ENCODE measurements around the gene ROR1.

DNA sequence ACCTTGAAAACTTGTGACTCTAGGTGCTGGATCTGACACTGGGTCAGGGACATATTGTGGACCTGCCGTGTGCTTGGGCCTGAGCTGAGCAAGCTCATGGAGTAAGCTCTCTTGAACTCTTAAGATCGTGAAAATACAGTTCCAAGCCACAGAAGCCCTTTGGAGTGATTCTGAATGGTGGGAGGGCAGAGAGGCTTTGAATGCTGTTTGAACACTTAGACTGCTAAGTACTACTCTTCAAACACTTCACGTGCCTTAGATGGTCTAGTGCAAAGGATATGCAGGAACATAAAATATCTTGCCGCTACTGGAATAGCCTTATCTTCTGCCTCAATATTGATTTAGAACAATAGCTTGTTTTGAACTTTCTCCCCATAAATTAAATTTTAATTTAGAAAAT lies 21.6 kb downstream of the ROR1 start:
- TF ChIP-seq, protein P1, sequence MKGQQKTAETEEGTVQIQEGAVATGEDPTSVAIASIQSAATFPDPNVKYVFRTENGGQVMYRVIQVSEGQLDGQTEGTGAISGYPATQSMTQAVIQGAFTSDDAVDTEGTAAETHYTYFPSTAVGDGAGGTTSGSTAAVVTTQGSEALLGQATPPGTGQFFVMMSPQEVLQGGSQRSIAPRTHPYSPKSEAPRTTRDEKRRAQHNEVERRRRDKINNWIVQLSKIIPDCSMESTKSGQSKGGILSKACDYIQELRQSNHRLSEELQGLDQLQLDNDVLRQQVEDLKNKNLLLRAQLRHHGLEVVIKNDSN (IDR thresholded peaks at IDR 0.05; ENCODE audit: borderline replicate concordance, extremely low read length, insufficient read depth, low read depth, low read length): no peak
- TF ChIP-seq, protein P2, sequence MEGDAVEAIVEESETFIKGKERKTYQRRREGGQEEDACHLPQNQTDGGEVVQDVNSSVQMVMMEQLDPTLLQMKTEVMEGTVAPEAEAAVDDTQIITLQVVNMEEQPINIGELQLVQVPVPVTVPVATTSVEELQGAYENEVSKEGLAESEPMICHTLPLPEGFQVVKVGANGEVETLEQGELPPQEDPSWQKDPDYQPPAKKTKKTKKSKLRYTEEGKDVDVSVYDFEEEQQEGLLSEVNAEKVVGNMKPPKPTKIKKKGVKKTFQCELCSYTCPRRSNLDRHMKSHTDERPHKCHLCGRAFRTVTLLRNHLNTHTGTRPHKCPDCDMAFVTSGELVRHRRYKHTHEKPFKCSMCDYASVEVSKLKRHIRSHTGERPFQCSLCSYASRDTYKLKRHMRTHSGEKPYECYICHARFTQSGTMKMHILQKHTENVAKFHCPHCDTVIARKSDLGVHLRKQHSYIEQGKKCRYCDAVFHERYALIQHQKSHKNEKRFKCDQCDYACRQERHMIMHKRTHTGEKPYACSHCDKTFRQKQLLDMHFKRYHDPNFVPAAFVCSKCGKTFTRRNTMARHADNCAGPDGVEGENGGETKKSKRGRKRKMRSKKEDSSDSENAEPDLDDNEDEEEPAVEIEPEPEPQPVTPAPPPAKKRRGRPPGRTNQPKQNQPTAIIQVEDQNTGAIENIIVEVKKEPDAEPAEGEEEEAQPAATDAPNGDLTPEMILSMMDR (IDR thresholded peaks at IDR 0.05 in 2 of 3, conservative IDR thresholded peaks at IDR 0.05 in 1 of 3; ENCODE audit: control insufficient read depth in 2 of 3, extremely low read depth in 1 of 3, insufficient read depth in 1 of 3, low read depth in 3 of 3, low read length in 3 of 3): no peak
- TF ChIP-seq, protein P3, sequence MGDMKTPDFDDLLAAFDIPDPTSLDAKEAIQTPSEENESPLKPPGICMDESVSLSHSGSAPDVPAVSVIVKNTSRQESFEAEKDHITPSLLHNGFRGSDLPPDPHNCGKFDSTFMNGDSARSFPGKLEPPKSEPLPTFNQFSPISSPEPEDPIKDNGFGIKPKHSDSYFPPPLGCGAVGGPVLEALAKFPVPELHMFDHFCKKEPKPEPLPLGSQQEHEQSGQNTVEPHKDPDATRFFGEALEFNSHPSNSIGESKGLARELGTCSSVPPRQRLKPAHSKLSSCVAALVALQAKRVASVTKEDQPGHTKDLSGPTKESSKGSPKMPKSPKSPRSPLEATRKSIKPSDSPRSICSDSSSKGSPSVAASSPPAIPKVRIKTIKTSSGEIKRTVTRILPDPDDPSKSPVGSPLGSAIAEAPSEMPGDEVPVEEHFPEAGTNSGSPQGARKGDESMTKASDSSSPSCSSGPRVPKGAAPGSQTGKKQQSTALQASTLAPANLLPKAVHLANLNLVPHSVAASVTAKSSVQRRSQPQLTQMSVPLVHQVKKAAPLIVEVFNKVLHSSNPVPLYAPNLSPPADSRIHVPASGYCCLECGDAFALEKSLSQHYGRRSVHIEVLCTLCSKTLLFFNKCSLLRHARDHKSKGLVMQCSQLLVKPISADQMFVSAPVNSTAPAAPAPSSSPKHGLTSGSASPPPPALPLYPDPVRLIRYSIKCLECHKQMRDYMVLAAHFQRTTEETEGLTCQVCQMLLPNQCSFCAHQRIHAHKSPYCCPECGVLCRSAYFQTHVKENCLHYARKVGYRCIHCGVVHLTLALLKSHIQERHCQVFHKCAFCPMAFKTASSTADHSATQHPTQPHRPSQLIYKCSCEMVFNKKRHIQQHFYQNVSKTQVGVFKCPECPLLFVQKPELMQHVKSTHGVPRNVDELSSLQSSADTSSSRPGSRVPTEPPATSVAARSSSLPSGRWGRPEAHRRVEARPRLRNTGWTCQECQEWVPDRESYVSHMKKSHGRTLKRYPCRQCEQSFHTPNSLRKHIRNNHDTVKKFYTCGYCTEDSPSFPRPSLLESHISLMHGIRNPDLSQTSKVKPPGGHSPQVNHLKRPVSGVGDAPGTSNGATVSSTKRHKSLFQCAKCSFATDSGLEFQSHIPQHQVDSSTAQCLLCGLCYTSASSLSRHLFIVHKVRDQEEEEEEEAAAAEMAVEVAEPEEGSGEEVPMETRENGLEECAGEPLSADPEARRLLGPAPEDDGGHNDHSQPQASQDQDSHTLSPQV (IDR thresholded peaks at IDR 0.05): no peak
- TF ChIP-seq TARDBP (IDR thresholded peaks at IDR 0.05; ENCODE audit: borderline replicate concordance) (no peak), CEBPB (IDR thresholded peaks at IDR 0.05; ENCODE audit: borderline replicate concordance in 1 of 2, low read depth in 2 of 2, low read length in 2 of 2) (no peak), CBFB (IDR thresholded peaks at IDR 0.05; ENCODE audit: low read depth) (no peak), ZNF622 (IDR thresholded peaks at IDR 0.05) (no peak)
- TF ChIP-seq, protein P4, sequence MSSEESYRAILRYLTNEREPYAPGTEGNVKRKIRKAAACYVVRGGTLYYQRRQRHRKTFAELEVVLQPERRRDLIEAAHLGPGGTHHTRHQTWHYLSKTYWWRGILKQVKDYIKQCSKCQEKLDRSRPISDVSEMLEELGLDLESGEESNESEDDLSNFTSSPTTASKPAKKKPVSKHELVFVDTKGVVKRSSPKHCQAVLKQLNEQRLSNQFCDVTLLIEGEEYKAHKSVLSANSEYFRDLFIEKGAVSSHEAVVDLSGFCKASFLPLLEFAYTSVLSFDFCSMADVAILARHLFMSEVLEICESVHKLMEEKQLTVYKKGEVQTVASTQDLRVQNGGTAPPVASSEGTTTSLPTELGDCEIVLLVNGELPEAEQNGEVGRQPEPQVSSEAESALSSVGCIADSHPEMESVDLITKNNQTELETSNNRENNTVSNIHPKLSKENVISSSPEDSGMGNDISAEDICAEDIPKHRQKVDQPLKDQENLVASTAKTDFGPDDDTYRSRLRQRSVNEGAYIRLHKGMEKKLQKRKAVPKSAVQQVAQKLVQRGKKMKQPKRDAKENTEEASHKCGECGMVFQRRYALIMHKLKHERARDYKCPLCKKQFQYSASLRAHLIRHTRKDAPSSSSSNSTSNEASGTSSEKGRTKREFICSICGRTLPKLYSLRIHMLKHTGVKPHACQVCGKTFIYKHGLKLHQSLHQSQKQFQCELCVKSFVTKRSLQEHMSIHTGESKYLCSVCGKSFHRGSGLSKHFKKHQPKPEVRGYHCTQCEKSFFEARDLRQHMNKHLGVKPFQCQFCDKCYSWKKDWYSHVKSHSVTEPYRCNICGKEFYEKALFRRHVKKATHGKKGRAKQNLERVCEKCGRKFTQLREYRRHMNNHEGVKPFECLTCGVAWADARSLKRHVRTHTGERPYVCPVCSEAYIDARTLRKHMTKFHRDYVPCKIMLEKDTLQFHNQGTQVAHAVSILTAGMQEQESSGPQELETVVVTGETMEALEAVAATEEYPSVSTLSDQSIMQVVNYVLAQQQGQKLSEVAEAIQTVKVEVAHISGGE (CRISPR knock-in tag; IDR thresholded peaks at IDR 0.05): no peak
- TF ChIP-seq, protein P5, sequence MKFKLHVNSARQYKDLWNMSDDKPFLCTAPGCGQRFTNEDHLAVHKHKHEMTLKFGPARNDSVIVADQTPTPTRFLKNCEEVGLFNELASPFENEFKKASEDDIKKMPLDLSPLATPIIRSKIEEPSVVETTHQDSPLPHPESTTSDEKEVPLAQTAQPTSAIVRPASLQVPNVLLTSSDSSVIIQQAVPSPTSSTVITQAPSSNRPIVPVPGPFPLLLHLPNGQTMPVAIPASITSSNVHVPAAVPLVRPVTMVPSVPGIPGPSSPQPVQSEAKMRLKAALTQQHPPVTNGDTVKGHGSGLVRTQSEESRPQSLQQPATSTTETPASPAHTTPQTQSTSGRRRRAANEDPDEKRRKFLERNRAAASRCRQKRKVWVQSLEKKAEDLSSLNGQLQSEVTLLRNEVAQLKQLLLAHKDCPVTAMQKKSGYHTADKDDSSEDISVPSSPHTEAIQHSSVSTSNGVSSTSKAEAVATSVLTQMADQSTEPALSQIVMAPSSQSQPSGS (IDR thresholded peaks at IDR 0.05; ENCODE audit: low read length): no peak
